Natural killer cell treated with Interleukin-12 subunit alpha and Interleukin-12 subunit beta and Interleukin-15 and Interleukin-18, amount 100 ng/mL, for 72 hours (primary cell): Measurements from ENCODE around the gene CDH13. TPM values are rescaled to one million over a fixed set of nuclear protein-coding genes. Genes with fewer than 3 reads are reported as not detected.
A peak's percentile ranks its signal among the peaks of the same experiment; 100 is the strongest.

Experiments used
- ATAC-seq, 2 donors: fragments of 150-1000 bp; cut with Tn5 transposase in 1 of 2; sonication (Bioruptor Pico), chemical (Tn5 transposase) in 1 of 2; 2 replicates each; pipeline ENCODE4 v1.10.0; 2021
- DNase-seq: peaks from one replicate; pipeline ENCODE4 v3.0.0; 2022; ENCODE audit warnings: low spot score
- H3K27ac Mint-ChIP-seq, 2 donors: 1 replicate in 1 of 2; 2 replicates in 1 of 2; pipeline ENCODE4 v1.8.0; 2022; ENCODE audit warnings: mixed read lengths in 2 of 2, mild to moderate bottlenecking in 1 of 2, moderate library complexity in 1 of 2
- H3K27me3 Mint-ChIP-seq, 2 donors: 1 replicate in 1 of 2; 2 replicates in 1 of 2; pipeline ENCODE4 v1.8.0; 2022; ENCODE audit warnings: mixed read lengths in 2 of 2
- H3K36me3 Mint-ChIP-seq: one replicate; pipeline ENCODE4 v1.8.0; 2022; ENCODE audit warnings: mixed read lengths
- H3K4me1 Mint-ChIP-seq, 2 donors: 1 replicate in 1 of 2; 2 replicates in 1 of 2; pipeline ENCODE4 v1.8.0; 2022; ENCODE audit warnings: low read depth in 2 of 2, mixed read lengths in 2 of 2, mild to moderate bottlenecking in 1 of 2
- H3K4me3 Mint-ChIP-seq: one replicate; pipeline ENCODE4 v1.8.0; 2022; ENCODE audit warnings: mixed read lengths
- H3K9me3 Mint-ChIP-seq: 2 replicates; pipeline ENCODE4 v1.8.0; 2022; ENCODE audit warnings: mixed read lengths
- total RNA-seq, 2 donors: library from RNA; stranded (reverse); gene quantifications; one replicate each; pipeline ENCODE4 v1.2.3, GENCODE V29; 2022

The CDH13 gene
- total RNA-seq, 2 donors from 2014 or later: not detected

- peaks cover 2 to 7% of the 10 kb centered on the region in 2 donors for H3K27me3 Mint-ChIP-seq
- H3K4me1 Mint-ChIP-seq: peaks cover 14 to 25% of the 10 kb centered on the region in 2 donors
- no peaks in the 10 kb centered on the region for H3K9me3 Mint-ChIP-seq
- no peak for ATAC-seq
- peak overlapping the region; percentile 21 to 59 for H3K27ac Mint-ChIP-seq
- no peaks in the 10 kb centered on the region for H3K36me3 Mint-ChIP-seq
- H3K4me3 Mint-ChIP-seq: no peak overlapping the region
- no peak for DNase-seq
Measured at GRCh38 chr16:83212301-83212841, 585.6 kb downstream of the CDH13 start.

- Mint-ChIP-seq H3K36me3 (no peaks in the 10 kb centered on the region), H3K4me1 (peaks cover 14 to 25% of the 10 kb centered on the region in 2 donors), H3K9me3 (no peaks in the 10 kb centered on the region), H3K27ac (no peak overlapping the region), H3K4me3 (no peak overlapping the region), H3K27me3 (peaks cover 2 to 7% of the 10 kb centered on the region in 2 donors)
- ATAC-seq: no peak
- DNase-seq: no peak
Measured at GRCh38 chr16:83214671-83215070, 587.9 kb downstream of the CDH13 start.

GRCh38 chr16:83215406-83216001 lies 588.7 kb downstream of the CDH13 start:
- H3K4me3 Mint-ChIP-seq: no peak overlapping the region
- H3K27me3 Mint-ChIP-seq: peaks cover 2 to 7% of the 10 kb centered on the region in 2 donors
- H3K36me3 Mint-ChIP-seq: no peaks in the 10 kb centered on the region
- no peak overlapping the region for H3K27ac Mint-ChIP-seq
- peaks cover 14 to 21% of the 10 kb centered on the region in 2 donors for H3K4me1 Mint-ChIP-seq
- ATAC-seq (peak; percentile 61 to 70), DNase-seq (peak; percentile 69)
- no peaks in the 10 kb centered on the region for H3K9me3 Mint-ChIP-seq

- H3K36me3 Mint-ChIP-seq: no peaks in the 10 kb centered on the region
- no peaks in the 10 kb centered on the region for H3K9me3 Mint-ChIP-seq
- H3K27me3 Mint-ChIP-seq: peaks cover 13 to 17% of the 10 kb centered on the region in 2 donors
- no peak overlapping the region for H3K4me3 Mint-ChIP-seq
- peaks cover 3 to 5% of the 10 kb centered on the region in 2 donors for H3K4me1 Mint-ChIP-seq
- ATAC-seq: no peak
- no peak for DNase-seq
- no peak overlapping the region for H3K27ac Mint-ChIP-seq
Measured at GRCh38 chr16:83219285-83219684, 592.5 kb downstream of the CDH13 start.

GRCh38 chr16:83220066-83220465 lies 593.3 kb downstream of the CDH13 start:
- no peak overlapping the region for H3K4me3 Mint-ChIP-seq
- H3K27me3 Mint-ChIP-seq: peaks cover 14 to 20% of the 10 kb centered on the region in 2 donors
- H3K4me1 Mint-ChIP-seq: peaks cover 3 to 5% of the 10 kb centered on the region in 2 donors
- no peak overlapping the region for H3K27ac Mint-ChIP-seq
- DNase-seq (no peak), ATAC-seq (no peak)
- H3K36me3 Mint-ChIP-seq: no peaks in the 10 kb centered on the region
- H3K9me3 Mint-ChIP-seq: no peaks in the 10 kb centered on the region

- DNase-seq (no peak), ATAC-seq (no peak)
- Mint-ChIP-seq H3K36me3 (no peaks in the 10 kb centered on the region), H3K4me3 (no peak overlapping the region), H3K4me1 (no peaks in the 10 kb centered on the region), H3K27me3 (peaks cover 26 to 39% of the 10 kb centered on the region in 2 donors), H3K27ac (no peak overlapping the region), H3K9me3 (no peaks in the 10 kb centered on the region)
Measured at GRCh38 chr16:83224642-83225041, 597.9 kb downstream of the CDH13 start.

- no peaks in the 10 kb centered on the region for H3K4me1 Mint-ChIP-seq
- peaks cover 30 to 44% of the 10 kb centered on the region in 2 donors for H3K27me3 Mint-ChIP-seq
- ATAC-seq (no peak), DNase-seq (no peak)
- H3K27ac Mint-ChIP-seq: no peak overlapping the region
- H3K9me3 Mint-ChIP-seq: no peaks in the 10 kb centered on the region
- no peaks in the 10 kb centered on the region for H3K36me3 Mint-ChIP-seq
- no peak overlapping the region for H3K4me3 Mint-ChIP-seq
Measured at GRCh38 chr16:83227336-83227735, 600.6 kb downstream of the CDH13 start.

GRCh38 chr16:83231729-83232128 lies 605.0 kb downstream of the CDH13 start:
- DNase-seq: no peak
- Mint-ChIP-seq H3K27me3 (peaks cover 24 to 39% of the 10 kb centered on the region in 2 donors), H3K4me1 (no peaks in the 10 kb centered on the region), H3K27ac (no peak overlapping the region), H3K36me3 (no peaks in the 10 kb centered on the region), H3K9me3 (no peaks in the 10 kb centered on the region), H3K4me3 (no peak overlapping the region)
- ATAC-seq: no peak

GRCh38 chr16:83233153-83233552 lies 606.4 kb downstream of the CDH13 start:
- peaks cover 28 to 40% of the 10 kb centered on the region in 2 donors for H3K27me3 Mint-ChIP-seq
- H3K9me3 Mint-ChIP-seq: no peaks in the 10 kb centered on the region
- H3K4me3 Mint-ChIP-seq: no peak overlapping the region
- H3K36me3 Mint-ChIP-seq: no peaks in the 10 kb centered on the region
- H3K27ac Mint-ChIP-seq: no peak overlapping the region
- no peak for DNase-seq
- no peaks in the 10 kb centered on the region for H3K4me1 Mint-ChIP-seq
- ATAC-seq: no peak

- DNase-seq: no peak
- no peak overlapping the region for H3K4me3 Mint-ChIP-seq
- no peaks in the 10 kb centered on the region for H3K9me3 Mint-ChIP-seq
- no peaks in the 10 kb centered on the region for H3K4me1 Mint-ChIP-seq
- no peak overlapping the region for H3K27ac Mint-ChIP-seq
- no peak for ATAC-seq
- H3K36me3 Mint-ChIP-seq: no peaks in the 10 kb centered on the region
- peaks cover 9 to 31% of the 10 kb centered on the region in 2 donors for H3K27me3 Mint-ChIP-seq
Measured at GRCh38 chr16:83238949-83239691, 612.4 kb downstream of the CDH13 start.

- H3K4me1 Mint-ChIP-seq: no peaks in the 10 kb centered on the region
- no peak overlapping the region for H3K27ac Mint-ChIP-seq
- peaks cover 19 to 44% of the 10 kb centered on the region in 2 donors for H3K27me3 Mint-ChIP-seq
- no peak overlapping the region for H3K4me3 Mint-ChIP-seq
- no peak for DNase-seq
- peaks cover 4% of the 10 kb centered on the region for H3K36me3 Mint-ChIP-seq
- H3K9me3 Mint-ChIP-seq: no peaks in the 10 kb centered on the region
- no peak for ATAC-seq
Measured at GRCh38 chr16:83244057-83244456, 617.3 kb downstream of the CDH13 start.

- no peaks in the 10 kb centered on the region for H3K4me1 Mint-ChIP-seq
- DNase-seq (no peak), ATAC-seq (no peak)
- H3K36me3 Mint-ChIP-seq: peaks cover 4% of the 10 kb centered on the region
- H3K27me3 Mint-ChIP-seq: peaks cover 19 to 50% of the 10 kb centered on the region in 2 donors
- no peak overlapping the region for H3K27ac Mint-ChIP-seq
- no peak overlapping the region for H3K4me3 Mint-ChIP-seq
- H3K9me3 Mint-ChIP-seq: no peaks in the 10 kb centered on the region
Measured at GRCh38 chr16:83245061-83245460, 618.3 kb downstream of the CDH13 start.

GRCh38 chr16:83247767-83248372 lies 621.1 kb downstream of the CDH13 start:
- Mint-ChIP-seq H3K9me3 (no peaks in the 10 kb centered on the region), H3K27ac (no peak overlapping the region), H3K27me3 (peaks cover 24 to 54% of the 10 kb centered on the region in 2 donors), H3K36me3 (peaks cover 4% of the 10 kb centered on the region), H3K4me3 (no peak overlapping the region), H3K4me1 (no peaks in the 10 kb centered on the region)
- ATAC-seq: no peak
- DNase-seq: no peak
